Central memory CD4-positive, alpha-beta T cell (primary cell): ENCODE results near the gene ABCC1.

Experiments
- DNase-seq: peaks from one replicate; pipeline ENCODE4 v3.0.0; 2022

Gene ABCC1

DNA sequence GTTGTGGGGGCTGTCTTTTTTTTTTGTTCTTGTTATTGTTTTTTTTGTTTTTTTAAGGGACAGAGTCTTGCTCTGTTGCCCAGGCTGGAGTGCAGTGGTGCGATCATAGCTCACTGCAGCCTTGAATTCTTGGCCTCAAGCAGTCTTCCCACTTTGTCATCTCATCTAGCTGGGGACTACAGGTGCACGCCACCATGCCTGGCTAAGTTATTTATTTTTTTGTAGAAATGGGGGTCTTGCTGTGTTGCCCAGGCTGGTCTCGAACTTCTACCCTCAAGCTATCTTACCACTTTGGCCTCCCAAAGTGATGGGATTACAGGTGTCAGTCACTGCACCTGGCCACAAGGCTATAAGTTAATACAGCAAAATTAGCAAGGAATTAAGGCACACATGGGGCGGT is 101.7 kb downstream of the ABCC1 start:
- DNase-seq = no peak

DNA sequence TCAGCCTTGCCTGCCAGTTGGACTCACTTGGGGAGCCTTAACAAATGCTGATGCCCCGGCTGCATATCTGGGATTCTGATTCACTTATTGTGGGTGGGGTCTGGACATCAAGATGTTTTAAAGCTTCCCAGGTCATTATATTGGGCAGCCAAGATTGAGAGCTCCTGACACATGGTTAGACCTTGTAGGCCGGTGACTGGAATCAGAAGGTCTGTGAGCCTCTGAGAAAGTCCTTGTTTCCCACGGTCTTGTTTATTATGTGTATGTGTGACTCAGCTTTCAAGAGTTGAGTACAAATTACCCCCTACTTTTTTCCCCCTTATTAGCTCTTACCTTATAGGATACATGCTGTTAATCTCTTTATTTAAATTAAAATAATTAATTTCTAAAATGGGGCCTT is 103.5 kb downstream of the ABCC1 start:
- no peak for DNase-seq

DNA sequence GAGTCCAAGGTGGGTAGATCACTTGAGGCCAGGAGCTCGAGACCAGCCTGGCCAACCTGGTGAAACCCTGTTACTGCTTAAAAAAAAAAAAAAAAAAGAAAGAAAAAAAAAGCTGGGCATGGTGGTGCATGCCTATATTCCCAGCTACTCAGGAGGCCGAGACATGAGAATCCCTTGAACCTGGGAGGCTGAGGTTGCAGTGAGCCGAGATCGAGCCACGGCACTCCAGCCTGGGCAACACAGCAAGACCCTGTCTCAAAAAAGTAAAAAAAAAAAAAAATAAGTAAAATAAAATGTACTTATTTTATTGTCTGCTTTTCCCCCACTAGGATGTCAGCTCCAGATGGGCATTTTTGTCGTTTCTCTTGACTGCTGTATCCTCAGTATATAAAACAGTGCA is 107.7 kb downstream of the ABCC1 start:
- DNase-seq = no peak

DNA sequence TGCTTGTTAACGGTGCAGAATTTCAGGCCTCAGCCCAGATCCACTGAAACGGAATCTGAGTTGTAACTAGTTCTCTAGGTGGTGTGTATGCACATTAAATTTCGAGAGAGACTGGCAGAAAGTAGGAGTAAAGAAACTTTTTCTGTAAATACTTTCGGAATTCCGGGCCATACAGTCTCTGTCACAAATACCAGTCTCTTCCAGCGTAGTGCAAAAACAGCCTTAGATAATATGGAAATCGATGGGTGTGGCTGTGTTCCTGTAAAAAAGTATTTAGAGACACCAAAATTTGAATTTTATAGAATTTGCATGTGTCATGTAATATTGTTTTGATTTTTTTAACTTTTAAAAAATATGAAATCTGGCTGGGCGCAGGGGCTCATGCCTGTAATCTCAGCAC is 109.7 kb downstream of the ABCC1 start:
- no peak for DNase-seq

DNA sequence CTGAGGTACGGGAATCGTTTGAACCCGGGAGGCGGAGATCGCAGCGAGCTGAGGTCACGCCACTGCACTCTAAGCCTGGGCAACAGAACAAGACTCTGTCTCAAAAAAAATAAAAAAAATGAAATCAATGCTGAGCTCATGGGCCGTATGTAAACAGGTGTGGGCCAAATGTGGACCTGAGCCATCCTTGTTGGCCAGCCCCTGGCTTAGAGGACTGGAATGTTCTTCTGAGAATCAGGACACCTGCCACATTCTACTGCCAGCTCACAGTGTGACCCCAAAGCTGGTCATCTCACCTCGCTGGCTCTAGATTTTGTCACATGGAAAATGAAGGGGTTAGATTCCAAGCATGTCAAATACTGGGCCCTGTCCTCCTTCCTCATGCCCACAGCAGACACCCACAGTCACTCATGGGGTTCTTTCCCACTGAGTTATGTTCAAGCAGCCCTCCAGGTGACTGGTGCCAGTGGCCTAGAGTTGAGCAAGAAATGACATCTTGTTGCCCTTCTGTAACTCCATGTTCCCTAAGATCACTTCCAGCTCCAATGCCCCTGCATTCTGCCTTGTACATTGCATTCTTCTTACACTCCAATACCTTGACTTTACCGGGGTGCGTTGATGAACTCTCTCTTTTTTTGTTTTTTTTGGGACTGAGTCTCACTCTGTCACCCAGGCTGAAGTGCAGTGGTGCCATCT is 110.6 kb downstream of the ABCC1 start:
- DNase-seq = no peak

DNA sequence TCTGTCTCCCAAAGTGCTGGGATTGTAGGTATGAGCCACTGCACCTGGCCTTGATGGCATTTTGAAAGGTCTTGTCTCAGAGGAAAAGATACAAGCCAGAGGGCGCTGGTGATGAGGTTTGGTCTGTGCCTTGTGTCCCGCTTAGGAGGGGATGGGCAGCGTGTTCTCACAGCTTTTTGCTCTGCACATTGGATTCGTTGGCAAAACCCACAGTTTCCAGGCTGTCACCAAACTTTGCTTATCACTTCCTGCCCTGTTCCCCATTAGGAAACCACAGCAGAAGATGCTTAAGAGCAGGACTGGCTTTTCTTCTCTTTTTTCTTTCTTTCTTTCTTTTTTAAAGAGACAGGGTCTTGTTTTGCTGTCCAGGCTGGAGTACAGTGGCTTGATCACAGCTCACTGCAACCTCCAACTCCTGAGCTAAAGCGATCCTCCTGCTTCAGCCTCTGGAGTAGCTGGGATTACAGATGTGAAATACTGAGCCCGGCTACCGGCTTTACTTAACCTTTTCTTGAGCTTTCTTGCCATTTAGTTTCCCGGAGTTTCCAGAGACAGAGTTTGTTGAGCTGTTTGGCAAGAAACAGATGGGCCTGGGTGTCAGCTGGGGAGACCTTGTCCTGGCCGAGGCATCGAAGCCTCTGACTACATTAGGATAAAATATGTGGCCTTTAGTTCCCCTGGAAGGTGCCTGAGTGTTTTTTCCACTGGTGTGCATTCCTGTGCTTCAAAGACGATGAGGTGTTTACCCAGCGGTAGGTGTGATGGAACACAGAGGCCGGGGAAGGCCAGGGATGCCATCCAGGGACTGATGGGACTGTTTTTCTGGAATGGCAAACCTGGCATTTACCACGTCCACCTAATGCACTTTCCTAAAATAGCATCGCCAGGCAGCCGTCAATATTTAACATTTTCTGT is 112.9 kb downstream of the ABCC1 start:
- DNase-seq = peak; percentile 8

DNA sequence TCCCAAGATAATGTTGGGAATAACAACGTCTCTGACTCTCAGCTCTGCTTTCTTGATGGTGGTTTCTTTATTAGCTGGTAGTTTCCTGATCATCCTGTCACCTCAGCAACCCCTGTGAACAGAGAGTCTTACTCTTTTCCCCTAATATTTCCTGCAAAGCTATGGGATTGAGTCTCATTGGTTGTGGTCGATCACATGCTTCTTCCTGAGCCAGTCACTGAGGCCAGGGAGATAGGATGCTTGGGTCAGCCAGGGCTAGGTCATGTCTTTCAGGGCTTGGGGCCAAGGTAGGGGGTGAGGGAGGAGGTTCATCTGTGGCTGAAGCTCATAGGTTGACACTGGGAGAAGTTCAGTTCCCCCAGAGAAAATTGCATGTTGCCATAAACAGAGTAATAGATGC is 114.3 kb downstream of the ABCC1 start:
- DNase-seq = no peak

DNA sequence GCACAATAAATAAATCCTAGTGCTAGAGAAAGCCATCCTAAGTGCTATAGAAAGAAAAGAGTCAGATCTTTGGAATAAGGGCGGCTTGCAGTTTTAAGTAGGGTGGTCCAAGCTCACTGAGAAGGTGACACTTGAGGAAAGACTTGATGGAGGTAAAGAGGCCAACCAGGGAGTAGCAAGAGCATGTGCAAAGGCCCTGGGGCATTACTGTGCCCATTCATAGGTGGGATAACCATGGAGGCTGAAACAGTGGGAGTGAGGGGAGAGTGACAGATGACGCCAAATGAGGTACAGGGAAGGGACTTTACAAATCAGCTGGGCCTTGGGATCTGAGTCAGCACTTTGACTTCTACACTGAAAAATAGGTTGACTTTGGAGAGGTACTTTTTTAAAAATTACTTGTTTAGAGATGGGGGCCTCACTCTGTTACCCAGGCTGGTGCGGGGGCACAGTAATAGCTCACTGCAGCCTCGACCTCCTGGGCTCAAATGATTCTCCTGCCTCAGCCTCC is 115.5 kb downstream of the ABCC1 start:
- no peak for DNase-seq

DNA sequence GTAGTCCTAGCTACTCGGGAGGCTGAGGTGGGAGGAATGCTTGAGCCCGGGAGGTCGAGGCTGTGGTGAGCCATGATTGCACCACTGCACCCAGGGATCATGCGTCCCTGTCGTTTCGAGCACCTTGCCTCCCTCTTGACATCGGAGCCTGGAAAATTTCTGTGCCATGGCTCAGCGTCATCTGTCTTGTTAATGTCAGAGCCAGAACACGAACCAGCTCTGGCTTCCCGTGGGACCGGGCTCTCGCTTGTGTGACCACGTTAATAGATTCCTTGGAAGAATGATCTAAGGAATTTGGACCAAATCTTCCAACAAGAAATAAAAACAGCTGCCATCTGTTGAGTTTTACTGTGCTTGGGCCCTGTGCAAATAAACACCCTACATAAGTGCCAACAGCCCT is 117.7 kb downstream of the ABCC1 start:
- DNase-seq = no peak

DNA sequence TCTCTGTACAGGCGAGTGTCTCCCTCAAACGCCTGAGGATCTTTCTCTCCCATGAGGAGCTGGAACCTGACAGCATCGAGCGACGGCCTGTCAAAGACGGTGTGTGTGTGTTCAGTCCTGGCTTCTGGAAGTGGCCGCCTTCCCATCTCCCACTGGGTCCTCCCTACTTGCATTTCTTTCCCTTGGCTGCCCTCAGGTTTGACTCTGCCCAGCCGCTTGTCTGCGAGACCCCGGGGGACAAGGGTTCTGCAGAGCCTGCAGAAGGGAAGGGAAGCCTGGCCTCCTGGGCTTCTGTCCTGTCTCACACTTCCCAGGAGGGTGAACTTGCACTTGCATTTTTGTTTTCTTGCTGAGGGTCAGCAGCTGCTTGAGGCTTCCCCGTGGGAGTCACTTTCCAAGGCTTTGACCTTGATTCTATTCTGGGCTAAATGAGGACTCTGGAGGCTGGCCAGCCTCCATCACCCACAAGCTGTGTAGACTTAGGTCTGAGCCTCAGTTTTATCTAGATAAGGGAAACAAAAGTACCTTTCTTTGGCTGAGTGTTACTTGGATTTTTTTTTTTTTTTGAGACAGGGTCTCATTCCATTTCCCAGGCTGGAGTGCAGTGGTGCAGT is 122.3 kb downstream of the ABCC1 start:
- no peak for DNase-seq

DNA sequence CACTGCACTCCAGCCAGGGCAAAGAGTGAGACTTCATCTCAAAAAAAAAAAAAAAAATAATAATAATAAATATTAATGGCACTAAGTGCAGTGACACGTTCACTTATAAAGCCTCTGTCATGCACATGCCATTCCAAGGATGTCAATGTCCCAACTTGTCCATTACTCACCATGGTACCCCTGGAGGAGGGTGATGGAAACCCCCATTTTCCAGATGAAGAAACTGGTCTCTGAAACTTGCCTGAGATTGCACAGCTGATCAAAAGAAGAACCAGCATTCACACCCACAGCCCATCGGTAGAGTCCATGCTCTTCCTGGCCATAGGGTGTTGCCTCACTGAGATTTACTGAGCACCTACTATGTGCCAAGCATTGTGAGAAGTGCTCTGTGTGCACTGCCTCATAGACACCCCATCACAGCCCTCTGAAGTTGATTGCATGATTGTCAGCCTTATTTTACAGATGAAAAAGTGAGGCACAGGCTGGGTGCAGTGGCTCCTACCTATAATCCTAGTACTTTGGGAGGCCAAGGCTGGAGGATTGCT is 123.7 kb downstream of the ABCC1 start:
- DNase-seq = no peak

DNA sequence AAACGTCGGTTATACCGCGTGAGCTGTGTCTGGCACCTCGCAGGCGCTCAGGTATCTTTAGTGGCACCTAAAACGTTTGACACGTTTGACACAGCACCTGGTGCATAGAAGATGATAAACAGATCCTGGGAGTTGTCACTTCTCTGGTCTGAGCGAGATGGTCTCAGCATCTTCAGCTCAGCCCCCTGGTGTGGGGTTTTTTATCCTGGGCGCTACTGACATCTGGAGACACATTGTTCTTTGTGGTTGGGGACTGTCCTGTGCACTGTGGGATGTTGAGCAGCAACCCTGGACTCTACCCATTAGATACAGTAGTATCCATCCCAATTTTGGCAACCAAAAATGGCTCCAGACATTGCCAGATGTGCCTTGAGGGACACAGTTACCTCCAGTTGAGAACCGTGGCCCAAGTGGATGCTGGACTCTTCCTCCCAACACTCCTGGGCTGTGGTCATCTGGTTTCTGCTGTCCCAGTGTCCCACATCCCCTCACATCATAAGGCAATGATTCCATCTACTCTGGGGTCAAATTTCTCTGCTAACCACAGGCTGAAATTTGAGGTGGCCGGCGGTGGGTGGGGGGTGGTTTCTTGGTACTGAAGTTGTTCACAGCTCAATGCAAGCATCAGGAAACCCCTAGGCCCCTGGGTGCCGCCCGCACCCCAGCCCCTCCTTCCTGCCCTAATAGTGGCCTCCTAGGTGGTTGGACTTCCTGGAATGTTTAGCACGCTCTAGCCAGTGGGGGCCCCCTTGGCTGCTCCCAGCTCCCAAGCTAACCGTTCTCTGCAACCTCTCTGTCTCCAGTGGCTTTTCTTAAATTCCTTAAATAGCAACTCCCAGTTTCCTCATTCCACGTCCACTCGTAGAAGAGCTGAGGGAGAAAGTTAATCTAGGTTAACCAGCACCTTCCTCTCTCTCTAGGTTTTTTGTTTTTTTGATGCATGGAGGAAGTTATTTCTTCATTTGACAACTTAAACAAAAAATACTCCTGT is 124.8 kb downstream of the ABCC1 start:
- no peak for DNase-seq

DNA sequence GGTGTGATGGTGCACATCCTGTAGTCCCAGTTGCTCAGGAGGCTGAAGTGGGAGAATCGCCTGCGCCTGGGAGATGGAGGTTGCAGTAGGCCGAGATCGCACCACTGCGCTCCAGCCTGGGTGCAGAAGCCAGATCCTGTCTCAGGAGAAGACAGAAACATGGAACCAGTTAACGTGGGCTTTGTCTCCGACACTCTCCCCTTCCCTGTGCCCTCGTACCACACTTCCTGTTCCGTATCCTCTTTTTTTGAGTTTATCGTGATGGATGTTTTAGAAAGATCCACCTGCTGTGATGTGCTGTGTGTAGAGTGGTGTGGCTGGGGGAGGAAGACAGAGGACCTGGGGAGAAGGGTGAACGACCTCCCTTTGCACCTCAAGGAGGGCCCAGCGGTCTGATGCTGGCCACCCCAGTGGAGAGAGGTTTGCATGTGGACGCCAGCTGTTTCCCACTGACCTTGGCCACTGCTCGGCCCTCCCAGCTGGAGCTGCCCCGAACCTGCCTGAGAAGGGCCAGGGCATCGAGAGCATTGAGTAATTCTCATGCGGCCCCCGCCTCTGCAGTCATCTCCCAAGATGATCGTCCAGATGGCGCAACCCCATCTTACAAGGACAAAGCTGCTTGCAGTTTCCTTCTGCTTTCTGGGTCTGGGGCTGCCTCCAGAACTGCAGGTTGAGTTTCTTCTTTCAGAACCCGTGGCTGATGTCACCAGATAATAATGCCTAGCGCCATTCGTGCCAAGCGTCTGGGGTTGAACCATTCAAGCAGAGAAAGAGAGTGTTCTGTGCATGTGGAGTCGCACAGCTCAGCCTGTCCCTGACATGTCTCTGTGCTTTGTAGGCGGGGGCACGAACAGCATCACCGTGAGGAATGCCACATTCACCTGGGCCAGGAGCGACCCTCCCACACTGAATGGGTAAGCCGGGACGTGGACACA is 126.3 kb downstream of the ABCC1 start:
- no peak for DNase-seq

DNA sequence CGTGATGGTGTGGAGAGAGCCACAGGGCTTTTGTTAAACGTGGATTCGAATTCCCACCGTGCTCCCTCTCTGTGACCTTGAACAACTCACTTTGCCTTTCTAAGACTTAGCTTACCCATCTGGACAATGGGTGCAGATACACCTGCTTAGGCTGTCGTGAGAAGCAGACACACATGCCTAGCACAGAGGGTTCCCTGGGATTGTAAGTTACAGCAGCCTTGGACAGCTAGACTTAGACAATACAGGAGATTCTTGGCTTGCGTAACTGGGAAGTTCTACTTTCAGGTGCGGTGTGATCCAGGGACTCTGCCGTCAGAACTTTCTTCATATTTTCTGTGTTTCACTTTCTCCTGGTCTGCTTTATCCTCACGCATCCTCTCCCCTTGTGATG is 127.0 kb downstream of the ABCC1 start:
- no peak for DNase-seq

DNA sequence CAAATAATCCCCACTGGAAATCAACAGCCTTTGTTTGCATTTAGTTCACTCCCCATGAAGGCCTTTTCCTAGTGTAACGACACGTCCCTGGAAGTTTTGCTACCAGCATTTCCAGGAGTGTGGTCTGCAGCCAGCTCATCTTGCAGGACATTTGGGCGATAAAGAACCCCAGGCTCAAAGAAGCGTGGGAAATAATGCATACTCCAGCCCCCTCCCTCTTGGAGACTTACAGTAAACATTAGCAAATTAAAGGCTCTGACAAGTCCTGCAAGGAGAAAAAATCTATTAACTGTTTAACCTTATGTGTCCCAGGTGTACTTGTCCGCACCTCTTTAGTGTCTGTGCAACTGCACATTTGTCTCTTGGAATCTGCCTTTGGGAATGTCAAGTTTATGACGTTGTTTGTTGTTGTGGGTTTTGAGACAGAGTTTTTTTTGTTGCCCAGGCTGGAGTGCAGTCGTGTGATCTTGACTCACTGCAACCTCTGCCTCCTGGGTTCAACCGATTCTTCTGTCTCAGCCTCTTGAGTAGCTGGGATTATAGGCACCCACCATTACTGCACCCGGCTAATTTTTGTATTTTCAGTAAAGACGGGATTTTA is 131.1 kb downstream of the ABCC1 start:
- DNase-seq = no peak

DNA sequence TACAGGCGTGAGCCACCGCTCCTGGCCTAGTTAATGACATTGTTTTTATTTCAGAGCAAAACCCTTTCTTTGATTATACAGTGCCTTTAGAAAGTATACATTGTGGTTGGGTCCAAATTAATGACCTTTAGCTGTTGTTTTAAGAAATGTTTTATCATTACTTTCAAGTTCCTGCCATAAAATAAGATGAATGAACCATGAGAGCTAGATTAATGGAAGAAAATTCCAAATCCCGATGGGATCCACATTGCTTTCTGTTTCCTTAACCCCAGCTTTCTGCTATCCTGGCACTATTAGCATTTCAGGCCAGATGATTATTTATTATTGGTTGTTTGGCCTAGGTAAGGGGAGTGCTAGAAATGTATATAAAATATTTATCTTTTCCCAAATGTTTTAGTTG is 131.7 kb downstream of the ABCC1 start:
- DNase-seq = no peak

DNA sequence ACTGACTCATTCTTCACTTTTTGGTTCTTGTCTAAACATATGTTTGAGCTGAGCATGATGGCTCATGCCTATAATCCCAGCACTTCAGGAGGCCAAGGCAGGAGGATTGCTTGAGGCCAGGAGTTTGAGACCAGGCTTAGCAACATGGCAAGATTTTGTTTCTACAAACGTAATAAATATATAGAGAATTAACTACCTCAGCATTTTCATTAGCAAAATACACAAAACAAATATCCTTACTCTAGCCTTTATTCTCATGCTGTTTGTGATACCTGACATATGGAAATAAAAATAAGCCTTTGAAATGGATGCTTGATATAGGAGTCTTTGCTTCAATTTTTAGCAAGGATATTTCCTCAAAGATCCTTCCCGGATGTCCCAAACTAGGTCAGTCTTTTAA is 132.8 kb downstream of the ABCC1 start:
- DNase-seq = no peak

DNA sequence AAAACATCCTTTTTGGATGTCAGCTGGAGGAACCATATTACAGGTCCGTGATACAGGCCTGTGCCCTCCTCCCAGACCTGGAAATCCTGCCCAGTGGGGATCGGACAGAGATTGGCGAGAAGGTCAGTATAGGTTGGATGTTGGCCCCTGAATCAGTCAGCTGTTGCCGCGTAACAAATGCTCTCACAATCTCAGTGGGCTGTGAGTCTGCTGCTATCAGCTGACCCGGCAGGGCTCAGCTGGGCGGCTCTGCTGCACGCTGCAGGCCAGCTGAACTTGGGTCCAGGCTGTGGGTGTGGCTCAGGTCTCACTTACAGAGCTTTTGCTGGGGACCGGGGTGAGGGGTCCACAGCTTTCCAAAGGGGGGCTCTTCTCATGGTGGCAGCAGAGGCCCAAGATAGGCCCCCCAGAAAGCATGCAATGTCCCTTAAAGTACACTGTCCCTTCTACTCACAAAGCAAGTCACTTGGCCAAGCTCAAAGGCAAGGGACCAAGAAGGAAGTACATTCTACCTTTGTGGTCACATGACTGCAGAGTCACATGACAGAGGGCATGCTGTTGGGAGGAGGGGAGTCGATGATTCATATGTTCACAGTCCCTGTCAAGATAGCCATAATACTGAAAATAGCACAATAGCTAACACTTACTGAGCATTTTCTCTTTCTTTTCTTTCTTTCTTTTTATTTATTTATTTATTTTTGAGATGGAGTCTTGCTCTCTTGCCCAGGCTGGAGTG is 134.2 kb downstream of the ABCC1 start:
- no peak for DNase-seq

DNA sequence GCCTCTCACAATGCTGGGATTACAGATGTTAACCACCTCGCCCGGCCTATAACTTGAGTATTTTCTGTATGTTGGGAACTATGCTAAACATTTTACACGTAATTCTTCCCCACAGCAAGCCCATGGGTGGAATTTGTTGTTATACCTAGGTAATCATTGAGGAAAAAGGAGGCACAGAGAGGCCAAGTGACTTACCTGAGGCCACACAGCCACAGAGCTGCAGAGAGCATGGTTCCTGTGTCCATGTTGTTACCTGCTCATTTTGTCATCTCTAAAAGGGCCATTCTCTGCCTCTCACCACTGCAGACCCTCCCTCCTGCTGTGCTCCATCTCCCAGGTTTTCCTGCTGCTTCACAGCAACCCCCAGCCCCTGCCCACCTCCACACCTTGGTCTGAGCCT is 135.5 kb downstream of the ABCC1 start:
- DNase-seq = no peak
